ENCODE data around the gene GCNT2.
"Not testable (repeated sequence)": the region's sequence is repeated elsewhere in the genome, so short reads cannot be mapped to it uniquely, and the experiment has no call there.

GCNT2 gene

DNA sequence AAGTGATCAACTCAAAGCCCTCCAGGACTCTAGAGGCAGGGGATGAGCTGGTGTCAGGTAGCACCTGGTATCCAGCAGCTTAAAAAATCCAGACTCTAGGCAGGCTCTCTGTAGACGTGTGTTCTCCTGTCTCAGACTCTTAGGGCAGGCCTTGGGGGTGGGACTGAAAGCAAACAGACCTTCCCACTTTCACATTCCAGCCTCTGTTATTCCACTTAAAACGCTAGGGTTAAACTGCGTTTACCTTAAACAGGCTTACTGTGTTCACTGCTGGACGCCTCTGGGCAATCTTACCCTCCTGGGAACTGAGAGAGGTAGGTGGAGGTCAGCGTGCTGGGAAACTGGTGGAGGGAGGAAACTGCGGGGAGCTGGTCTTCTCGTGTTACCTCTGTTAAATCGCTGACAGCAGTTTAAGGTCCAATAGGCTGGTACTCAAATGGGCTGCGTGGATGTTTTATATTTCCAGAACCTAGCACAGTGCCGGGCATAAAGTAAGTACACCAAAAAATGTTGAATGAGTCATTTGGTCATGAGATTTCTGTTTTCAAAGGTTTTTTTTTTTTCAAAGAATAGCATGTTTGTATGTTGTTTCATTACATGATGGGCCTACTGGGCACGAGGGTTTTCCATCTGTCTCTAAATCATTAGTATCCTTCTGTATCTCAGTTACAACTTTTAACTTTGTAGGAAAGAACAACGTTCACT, at the start of gene GCNT2:
Gene GCNT2 (plus strand): TSS at position 248 of the 705 bp plus-strand sequence. CDS start 7,561 bp downstream, outside the sequence.
- DNase-seq: no peak

DNA sequence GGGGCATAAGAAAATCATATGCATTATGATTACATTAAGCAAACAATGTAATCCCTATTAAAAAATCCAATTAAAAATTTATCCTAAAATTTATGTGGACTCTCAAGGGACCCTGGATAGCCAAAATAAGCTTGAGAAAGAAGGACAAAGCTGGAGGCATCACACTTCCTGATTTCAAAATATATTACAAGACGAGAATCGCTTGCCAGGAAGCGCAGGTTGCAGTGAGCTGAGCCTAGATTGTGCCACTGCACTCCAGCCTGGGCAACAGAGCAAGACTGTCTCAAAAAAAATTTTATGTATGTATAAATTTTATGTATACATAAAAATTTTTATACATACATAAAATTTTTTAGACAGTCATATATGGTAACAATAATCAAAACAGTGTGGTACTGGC, 48.5 kb upstream of the GCNT2 start:
- no peak for DNase-seq

DNA sequence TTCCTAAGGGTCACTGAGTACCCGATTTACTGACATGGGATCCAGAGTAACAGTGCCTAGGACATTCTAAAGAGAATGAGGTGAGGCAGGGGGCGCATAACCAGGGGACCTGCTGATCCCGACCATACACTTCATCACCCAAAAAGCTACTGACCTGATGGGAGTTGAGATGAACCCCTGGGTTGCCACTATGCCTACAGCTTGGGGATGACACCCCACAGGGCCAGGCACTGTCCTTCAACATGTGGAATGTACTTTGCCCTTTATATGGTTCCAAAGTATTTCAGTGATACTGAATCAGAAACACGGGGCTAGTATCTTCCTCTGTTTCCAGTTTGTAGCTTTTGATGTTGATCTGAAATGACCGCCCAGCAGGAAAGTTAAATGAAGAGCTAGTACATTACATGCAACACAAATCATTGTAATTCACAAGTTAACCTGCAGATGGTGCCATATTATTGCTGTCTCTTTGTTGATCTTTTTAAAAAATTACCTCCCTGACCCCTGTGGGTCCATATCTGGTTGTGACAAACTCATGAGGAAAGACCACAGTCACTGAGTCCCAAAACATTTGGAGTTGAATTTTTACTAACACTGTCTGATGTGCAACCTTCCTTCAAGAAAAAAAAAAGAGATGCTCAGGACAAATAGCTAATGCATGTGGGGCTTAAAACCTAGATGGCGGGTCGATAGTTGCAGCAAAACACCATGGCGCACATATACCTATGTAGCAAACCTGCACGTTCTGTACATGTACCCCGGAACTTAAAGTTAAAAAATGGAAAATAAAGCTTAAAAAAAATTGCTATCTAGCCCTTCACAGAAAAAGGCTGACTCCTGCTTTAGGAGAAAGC, 42.7 kb upstream of the GCNT2 start:
- peak; percentile 50 for DNase-seq

DNA sequence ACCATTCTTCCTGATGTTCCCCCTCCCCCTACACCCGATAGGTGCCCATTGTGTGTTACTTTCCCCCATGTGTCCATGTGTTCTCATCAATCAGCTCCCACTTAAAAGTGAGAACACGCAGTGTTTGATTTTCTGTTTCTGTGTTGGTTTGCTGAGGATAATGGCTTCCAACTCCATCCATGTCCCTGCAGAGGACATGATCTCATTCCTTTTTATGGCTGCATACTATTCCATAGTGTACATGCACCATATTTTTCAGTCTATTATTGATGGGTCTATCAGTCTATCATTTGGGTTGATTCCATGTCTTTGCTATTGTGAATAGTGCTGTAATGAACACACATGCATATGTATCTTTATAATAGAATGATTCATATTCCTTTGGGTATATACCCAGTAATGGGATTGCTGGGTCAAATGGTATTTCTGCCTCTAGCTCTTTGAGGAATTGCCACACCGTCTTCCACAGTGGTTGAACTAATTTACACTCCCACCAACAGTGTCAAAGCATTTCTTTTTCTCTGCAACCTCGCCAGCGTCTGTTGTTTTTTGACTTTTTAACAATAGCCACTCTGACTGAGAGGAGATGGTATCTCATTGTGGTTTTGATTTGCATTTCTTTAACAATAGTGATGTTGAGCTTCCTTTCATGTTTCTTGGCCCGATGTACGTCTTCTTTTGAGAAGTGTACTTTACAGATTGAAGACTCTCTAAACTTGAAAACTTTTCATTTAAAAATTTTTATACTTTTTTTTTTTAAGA, 41.0 kb upstream of the GCNT2 start:
- DNase-seq: no peak

DNA sequence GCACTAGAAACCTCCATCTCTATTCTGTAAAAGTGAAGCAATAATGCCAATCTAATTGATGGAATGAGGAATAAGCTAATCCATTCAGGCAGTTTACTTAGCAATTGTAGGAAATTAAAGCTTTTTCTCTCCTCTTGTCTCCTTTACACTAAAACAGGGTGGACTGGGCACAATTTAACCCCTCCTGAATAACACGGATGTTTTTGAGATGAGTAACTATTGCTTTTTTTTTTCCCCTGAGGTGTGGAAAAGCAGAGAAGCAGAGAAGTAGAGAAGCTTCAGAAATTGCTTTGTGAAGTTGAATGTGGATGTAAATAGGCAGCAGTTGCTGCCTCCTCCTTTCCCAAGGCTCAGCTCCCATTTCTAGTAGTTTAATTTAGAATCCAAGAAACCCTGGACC, 40.0 kb upstream of the GCNT2 start:
- DNase-seq: no peak

DNA sequence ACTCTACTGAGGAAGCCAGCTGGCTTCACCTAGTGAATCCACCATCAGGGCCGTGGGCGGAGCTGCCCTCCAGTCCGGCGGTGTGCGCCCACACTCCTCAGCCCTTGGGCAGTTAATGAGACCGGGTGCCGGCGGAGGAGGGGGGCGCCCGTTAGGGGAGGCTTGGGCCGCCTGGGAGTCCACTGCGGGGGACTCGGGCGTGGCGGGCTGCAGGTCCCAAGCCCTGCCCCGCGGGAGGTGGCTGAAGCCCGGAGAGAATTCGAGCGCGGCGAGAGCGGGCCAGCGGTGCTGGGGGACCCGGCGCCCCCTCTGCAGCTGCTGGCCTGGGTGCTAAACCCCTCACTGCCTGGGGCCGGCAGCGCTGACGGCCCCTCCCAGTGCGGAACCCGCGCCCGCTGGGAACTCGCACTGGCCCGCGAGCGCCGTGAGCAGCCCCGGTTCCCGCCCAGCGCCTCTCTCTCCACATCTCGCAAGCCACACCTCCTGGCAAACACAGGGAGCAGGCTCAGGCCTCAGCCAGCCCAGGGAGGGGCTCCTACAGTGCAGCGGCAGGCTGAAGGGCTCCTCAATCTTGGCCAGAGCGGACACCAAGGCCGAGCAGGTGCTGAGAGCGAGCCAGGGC, 38.4 kb upstream of the GCNT2 start:
- DNase-seq: no peak

DNA sequence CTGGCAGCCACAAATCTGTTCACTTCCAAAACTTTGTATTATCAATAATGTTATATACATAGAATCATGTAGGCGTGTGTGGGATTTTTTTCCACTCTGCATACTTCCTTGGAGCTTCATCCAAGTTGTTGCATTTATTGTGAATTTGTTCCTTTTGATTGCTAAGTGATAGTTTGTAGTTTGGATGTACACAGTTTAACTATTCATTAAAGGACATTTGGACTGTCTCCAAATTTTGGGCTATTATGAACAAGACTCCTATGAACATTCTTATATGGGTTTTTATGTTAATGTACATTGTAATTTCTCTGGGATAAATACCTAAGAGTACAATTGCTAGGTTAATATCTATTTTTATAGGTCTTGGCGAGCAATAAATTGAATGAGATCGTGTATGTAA, 36.2 kb upstream of the GCNT2 start:
- DNase-seq: no peak

DNA sequence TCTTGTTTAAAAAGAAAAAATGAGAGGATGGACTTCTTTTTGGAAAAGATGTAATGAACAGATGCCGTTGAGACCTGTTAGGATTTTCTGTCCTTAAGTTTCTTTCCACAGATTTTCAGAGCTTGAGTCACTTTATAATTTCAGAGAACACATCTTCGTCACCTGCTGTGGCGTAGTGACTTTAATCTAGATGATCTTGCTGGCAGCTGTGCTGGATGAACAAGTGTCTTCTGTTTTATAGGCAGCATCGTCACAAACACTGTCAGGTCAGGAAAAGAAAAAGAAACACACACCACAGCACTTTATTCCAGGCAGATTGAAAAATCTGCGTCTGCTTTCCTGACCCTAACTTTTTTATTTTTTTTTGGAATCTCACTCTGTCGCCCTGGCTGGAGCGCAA, 35.7 kb upstream of the GCNT2 start:
- DNase-seq: no peak

DNA sequence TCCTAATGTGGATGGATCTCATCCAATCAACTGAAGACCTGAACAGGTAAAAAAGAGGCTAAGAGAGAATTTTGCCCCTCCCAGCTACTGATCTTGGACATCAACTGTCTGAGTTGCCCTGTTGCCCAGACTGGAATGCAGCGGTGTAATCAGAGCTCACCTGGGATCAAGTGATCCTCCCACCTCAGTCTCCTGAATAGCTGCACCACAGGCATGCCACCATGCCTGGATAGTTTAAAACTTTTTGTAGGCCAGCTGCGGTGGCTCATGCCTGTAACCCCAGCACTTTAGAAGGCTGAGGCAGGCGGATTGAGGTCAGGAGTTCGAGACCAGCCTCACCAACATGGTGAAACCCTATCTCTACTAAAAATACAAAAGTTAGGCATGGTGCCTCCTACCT, 34.9 kb upstream of the GCNT2 start:
- DNase-seq: no peak

DNA sequence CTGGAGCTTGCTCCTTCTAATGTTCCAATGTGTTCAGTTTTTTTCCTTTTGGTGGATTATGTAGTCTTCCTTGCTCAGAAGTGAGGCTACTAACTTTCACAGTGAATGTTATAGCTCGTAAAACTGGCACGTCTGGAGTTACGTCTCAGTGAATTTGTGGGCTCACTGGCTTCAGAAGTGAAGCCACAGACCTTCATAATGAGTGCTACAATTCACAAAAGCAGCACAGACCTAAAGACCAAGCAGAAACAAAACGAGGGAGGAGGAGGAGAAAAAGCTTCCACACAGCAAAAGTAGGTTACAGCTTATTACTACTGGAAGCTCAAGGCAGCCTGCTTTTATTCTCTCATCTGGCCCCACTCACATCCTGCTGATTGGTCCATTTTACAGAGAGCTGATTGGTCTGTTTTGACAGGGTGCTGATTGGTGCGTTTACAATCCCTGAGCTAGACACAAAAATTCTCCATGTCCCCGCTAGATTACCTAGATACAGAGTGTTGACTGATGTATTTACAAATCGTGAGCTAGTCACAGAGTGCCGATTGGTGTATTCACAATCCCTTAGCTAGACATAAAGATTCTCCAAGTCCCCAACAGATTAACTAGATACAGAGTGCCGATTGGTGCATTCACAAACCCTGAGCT, 34.1 kb upstream of the GCNT2 start:
- not testable (repeated sequence) for DNase-seq

DNA sequence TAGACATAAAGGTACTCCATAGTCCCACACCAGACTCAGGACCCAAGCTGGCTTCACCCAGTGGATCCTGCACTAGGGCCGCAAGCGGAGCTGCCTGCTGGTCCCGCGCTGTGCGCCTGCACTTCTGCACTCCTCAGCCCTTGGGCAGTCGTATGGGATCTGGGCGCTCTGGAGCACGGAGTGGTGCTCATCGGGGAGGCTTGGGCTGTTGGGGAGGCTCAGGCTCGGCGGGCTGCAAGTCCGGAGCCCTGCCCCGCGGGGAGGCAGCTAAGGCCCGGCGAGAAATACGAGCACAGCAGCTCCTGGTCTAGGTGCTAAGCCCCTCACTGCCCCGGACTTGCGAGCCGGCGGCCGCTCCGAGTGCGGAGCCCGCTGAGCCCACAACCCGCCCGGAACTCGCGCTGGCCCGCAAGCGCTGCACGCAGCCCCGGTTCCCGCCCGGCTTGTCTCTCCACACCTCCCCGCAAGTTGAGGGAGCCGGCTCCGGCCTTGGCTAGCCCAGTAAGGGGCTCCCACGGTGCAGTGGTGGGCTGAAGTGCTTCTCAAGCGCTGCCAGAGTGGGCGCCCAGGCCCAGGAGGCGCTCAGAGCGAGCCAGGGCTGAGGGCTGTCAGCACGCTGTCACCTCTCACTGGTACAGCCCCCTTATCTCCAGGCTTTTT, 33.4 kb upstream of the GCNT2 start:
- no peak for DNase-seq

DNA sequence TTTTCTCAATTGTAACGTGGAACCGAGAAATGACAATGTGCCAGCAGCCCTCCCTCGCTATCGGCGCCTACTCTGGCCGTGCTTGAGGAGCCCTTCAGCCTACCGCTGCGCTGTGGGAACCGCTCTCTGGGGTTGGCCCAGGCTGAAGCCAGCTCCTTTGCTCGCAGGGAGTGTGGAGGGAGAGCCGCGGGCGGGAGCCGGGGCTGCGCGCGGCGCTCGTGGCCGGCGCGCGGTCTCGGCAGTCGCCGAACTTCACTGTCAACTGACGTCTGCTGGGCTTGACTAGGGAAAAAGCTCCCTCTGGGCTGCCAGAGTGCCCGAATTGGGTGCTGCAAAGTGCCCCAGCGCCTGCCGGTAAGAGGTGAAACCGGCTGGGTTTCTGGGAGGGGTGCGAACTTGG, 29.7 kb upstream of the GCNT2 start:
- DNase-seq: no peak

DNA sequence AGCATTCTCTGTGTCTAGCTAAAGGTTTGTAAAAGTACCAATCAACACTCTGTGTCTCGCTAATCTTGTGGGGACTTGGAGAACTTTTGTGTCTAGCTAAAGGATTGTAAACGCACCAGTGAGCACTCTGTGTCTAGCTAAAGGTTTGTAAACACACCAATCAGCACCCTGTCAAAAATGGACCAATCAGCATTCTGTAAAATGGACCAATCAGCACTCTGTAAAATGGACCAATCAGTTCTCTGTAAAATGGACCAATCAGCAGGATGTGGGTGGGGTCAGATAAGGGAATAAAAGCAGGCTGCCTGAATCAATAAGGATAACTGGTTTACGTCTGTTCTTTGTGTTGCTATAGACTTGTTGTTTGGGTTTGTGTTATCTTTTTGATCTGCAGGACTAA, 29.2 kb upstream of the GCNT2 start:
- not testable (repeated sequence) for DNase-seq

DNA sequence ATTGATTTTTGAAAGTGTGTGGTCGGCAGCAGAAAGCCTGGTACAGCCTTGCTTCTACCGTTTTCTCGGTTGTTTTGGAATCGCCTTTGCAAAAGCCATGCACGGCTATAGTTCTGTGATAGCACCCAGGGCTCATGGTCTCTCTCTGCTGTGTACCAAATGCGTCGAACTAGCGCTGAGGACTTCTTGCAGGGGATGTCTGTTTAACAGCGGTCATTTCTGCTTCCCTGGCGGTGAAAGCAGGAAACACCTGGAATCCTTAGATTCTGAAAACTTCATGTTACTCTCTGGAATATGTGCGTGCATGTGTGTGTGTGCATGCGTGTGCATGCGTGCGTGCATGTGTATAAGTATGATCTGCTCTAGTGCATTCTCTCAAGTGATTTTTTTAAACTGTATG, 26.1 kb upstream of the GCNT2 start:
- no peak for DNase-seq

DNA sequence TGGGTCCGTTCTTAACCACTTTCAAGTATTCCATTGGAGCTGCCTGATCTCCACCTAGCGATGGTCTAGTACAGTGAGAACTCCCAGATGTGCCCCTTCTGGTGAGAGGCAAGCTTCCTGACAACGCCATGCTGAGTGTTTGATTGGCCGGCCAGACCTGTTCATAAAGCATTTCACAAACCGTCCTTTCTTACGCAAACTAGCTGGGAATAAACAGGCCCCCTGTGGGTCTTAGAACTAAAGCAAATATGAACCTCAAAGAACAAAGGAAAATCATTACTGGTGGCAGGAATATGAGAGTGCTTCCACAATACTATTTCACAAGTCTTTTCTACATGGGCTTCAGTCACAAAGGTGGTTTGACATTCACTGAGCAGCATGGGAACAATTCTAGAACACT, 15.6 kb upstream of the GCNT2 start:
- no peak for DNase-seq

DNA sequence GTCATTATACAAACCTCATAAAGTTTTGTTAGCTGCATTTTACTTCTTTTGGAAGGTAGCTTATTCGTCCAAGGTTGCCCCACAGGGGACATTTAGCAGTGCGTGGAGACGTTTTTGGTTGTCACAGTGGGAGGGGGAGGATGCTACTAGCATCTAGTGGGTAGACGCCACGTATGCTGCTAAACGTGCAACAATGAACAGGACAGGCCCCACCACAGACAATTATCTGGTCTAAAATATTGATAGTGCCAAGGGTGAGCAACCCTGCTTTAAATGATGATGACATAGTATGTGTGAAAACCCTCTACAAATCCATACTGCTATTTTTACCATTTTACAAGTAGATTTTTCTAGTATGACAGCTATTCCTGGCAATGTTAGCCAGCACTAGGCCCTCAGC, 13.9 kb upstream of the GCNT2 start:
- no peak for DNase-seq

DNA sequence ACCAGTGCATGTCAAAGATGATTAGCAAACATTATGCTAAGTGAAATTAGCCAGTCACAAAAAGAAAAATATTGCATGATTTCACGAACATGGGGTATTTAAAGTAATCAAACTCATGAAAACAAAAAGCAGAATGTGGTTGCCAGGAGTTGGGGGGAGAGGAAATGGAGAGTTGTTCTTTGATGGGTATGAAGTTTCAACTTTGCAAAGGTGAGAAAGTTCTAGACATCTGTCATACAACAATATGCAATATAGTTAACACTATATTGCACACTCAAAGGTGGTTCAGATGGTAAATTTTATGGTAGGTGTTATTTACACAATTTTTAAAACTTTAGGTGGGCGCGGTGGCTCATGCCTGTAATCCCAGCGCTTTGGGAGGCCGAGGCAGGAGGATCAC, 13.4 kb upstream of the GCNT2 start:
- no peak for DNase-seq

DNA sequence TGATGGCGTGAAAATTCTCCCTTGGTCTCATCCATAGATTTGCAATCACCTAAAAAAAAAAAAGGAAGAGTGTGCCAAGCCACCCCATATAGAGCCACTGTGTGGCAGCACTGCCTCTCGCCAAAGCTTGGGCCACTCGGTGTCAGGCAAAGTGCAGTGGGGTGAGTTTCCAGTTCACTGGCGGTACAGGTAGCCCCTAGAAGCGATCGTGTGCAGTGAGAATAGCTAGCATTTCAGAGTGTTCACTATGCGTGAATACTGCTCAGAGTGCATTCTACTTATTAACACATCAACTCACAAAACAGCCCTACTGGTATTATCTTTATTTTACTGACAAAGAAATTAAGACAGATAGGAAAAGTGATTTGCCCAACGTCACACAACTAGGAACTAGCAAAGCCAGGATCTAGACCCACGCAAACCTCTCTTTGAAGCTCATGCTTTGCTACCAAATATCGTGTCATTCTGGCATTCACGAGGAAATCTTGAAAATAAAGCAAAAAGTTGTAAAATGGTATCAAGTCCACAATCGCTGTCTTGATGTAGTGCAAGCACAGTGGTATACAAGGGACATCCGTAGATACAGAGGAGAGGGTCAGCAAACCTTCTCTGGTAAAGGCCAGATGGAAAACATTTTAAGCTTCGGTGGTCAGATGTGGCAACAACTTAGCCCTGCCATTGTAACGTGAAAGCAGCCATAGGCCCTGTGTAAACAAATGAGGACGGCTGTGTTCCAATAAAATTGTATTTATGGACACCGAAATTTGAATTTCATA, 10.4 kb upstream of the GCNT2 start:
- DNase-seq: peak; percentile 49

DNA sequence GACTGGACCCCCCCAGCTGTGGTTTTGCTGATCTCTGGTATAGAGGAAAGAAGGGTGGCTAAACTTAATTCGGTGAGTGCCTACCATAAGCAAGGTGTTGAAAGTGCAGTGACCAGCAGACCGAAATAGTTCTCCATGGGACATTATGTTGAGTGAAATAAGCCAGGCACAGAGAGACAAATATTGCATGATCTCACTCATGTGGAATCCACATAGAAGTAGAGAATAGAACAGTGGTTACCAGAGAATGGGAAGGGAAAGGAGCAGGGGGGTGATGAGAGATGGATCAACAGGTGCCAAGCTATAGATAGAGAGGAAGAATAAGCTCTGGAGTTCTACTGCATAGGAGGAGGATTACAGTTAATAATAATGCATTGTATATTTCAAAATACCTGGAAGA, 9.7 kb upstream of the GCNT2 start:
- no peak for DNase-seq

DNA sequence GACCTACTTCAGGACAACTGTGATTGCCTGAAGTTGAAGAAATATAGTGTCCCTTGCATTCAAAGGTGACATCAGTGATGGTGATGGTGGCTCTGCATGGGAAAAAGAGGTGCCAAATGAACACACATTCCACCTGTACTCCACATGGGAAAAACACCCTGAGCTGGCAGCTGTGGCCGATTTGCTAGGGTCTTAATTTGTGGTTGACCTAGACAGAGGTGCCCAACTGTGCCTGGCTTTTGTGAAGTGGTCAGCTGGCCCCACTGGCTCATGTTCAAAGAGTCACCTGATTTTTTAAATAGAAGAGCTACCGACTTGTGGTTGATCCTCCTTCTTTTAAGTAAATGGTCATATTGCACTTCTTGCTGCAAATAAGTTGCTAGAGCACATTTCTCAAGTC, 7.6 kb upstream of the GCNT2 start:
- DNase-seq: no peak

DNA sequence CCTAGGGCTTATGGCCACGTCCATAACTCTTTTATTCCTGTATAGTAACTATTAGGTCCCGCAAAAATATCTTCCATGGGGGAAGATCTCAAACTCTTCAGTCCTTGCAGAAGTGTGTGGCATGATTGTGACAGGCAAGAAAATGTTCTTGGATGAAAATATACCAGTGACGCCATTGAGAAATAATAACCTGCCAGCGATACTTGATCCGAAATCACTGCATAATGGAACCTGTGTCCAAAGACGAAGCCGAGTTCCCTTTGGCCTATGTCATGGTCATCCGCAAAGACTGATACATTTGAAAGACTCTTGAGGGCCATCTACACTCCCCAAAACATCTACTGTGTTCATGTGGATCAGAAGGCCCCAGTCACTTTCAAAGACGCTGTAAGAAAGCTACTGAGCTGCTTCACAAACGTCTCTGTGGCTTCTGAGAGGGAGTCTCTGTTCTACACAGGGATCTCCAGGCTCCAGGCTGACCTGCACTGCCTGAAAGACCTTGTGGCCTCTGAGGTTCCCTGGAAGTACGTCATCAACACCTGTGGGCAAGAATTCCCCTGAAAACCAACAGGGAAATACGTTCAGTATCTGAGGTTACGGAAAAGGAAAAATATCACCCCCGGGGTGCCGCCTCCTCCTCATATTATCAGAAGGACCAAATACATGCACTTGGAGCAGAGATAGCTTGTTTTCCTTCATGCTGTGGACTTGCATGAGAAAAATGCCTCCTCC, 6.9 kb upstream of the GCNT2 start:
- no peak for DNase-seq
